Neural progenitor cell (in vitro differentiated cells): ENCODE measurements around the gene PKD1L1.
"Not testable (repeated sequence)": the region's sequence is repeated elsewhere in the genome, so short reads cannot be mapped to it uniquely, and the experiment has no call there.

ENCODE experiments used
- CTCF ChIP-seq: fragments of 200-600 bp; sonication (generic); IDR thresholded peaks from 2 replicates; pipeline ENCODE4 v1.5.1; 2017; ENCODE audit warnings: antibody characterized with exemption, mild to moderate bottlenecking
- EZH2 ChIP-seq: fragments of 200-600 bp; sonication (generic); IDR thresholded peaks from 2 replicates; pipeline ENCODE4 v1.6.1; 2017; ENCODE audit warnings: antibody characterized with exemption, mild to moderate bottlenecking, moderate library complexity
- EZH2phosphoT487 ChIP-seq: fragments of 200-600 bp; sonication (generic); IDR thresholded peaks from 2 replicates; pipeline ENCODE4 v1.6.1; 2017; ENCODE audit warnings: antibody characterized with exemption

GRCh38 chr7:47942651-47943050 lies 5.6 kb downstream of the PKD1L1 start:
- not testable (repeated sequence) for TF ChIP-seq CTCF, EZH2, EZH2phosphoT487
